ENCODE measurements around the gene MTM1.

Gene MTM1

GRCh38 chrX:150540965-150541364, 27.5 kb upstream of the MTM1 start:
- Histone ChIP-seq H3K27me3 (no peaks in the 10 kb centered on the region), H3K36me3 (no peaks in the 10 kb centered on the region), H3K9me3 (no peaks in the 10 kb centered on the region), H3K4me3 (ENCODE audit: low read depth, low read length) (no peak overlapping the region), H3K4me1 (no peaks in the 10 kb centered on the region)
- TF ChIP-seq CTCF (IDR thresholded peaks at IDR 0.05; ENCODE audit: low read depth, low read length) = no peak
- DNase-seq = no peak

DNA sequence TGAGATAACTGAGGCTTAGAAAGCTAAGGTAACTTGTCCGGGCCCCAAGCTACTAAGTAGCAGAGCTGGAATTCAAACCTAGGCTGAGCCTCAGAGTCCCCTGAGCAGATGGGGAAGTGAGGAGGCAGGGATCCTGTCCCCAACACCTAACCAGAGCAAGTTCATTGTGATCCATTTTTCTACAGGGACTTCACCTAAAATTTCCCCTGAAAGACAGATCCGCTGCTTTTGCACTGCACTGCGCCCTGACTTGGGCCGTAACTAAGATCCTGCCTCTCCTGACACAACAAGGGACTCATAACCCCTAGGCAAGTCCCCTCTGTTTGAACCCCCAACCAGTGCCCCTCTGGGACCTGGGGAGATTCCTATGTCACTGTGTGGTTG, 25.6 kb upstream of the MTM1 start:
- H3K36me3 ChIP-seq = no peaks in the 10 kb centered on the region
- H3K9me3 ChIP-seq = no peaks in the 10 kb centered on the region
- H3K4me3 ChIP-seq (ENCODE audit: low read depth, low read length) = no peak overlapping the region
- no peaks in the 10 kb centered on the region for H3K4me1 ChIP-seq
- H3K27me3 ChIP-seq = no peaks in the 10 kb centered on the region
- DNase-seq = no peak
- TF ChIP-seq CTCF (IDR thresholded peaks at IDR 0.05; ENCODE audit: low read depth, low read length) = no peak

GRCh38 chrX:150543230-150544155, 24.9 kb upstream of the MTM1 start:
- no peak for TF ChIP-seq CTCF (IDR thresholded peaks at IDR 0.05; ENCODE audit: low read depth, low read length)
- DNase-seq = no peak

GRCh38 chrX:150544222-150544787, 24.1 kb upstream of the MTM1 start:
- Histone ChIP-seq H3K4me1 (no peaks in the 10 kb centered on the region), H3K27me3 (no peaks in the 10 kb centered on the region), H3K36me3 (no peaks in the 10 kb centered on the region), H3K9me3 (no peaks in the 10 kb centered on the region), H3K4me3 (ENCODE audit: low read depth, low read length) (no peak overlapping the region)
- no peak for TF ChIP-seq CTCF (IDR thresholded peaks at IDR 0.05; ENCODE audit: low read depth, low read length)
- DNase-seq = no peak

More at GRCh38 chrX:150543230-150544155, 24.9 kb upstream of the MTM1 start:
- H3K4me3 ChIP-seq (ENCODE audit: low read depth, low read length) = no peak overlapping the region
- H3K9me3 ChIP-seq = no peaks in the 10 kb centered on the region
- H3K27me3 ChIP-seq = no peaks in the 10 kb centered on the region
- H3K4me1 ChIP-seq = no peaks in the 10 kb centered on the region
- no peaks in the 10 kb centered on the region for H3K36me3 ChIP-seq

DNA sequence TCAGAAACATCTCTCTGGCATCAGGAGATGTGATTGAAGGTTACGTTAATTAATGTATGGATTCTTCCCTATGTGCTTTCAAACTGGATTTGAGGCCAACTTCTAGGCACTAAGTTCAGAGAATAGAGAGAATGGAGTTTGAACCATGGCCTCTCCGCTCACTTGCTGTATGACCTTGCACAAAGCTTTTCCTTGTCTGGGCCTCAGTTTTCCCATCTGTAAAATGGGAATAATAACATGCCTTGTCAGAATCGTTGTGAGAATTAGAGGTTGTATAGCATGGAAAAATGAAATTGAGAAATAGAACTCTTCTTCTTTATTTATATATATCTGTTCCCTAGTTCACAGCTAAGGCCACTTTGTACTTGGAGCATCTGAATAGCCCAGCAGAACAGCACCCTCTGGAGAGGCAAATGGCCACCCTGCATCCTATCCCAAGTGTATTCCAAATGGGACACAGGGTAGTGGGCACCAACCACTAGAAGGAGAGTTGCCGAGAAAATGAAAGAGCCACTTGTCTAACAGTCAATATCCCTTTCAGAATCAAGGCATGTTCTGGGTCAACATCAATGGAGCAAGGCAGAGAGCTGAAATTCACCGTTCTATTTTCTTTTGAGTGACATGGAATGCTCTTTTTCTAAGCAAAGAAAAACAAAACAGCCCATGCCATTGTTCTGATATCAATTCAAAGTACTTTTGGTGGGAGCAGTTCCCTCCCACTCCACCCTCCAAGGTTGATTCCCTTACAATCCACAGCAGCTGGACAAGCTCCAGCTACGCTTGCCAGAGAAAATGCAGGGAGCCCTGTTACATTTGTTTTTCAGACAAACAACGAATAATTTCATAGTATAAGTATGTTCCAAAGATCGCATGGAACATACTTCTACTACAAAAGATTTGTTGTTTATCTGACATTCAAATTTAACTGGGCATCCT, 23.3 kb upstream of the MTM1 start:
- DNase-seq = no peak
- H3K4me1 ChIP-seq = no peaks in the 10 kb centered on the region
- no peak for TF ChIP-seq CTCF (IDR thresholded peaks at IDR 0.05; ENCODE audit: low read depth, low read length)
- no peaks in the 10 kb centered on the region for H3K27me3 ChIP-seq
- no peaks in the 10 kb centered on the region for H3K9me3 ChIP-seq
- no peaks in the 10 kb centered on the region for H3K36me3 ChIP-seq
- no peak overlapping the region for H3K4me3 ChIP-seq (ENCODE audit: low read depth, low read length)
